Thoracic aorta (tissue), 2 donors: ENCODE measurements around the gene PDE1A. TPM values are rescaled to one million over a fixed set of nuclear protein-coding genes. Genes with fewer than 3 reads are reported as not detected.

Experiments
- ATAC-seq: fragments of 150-250 bp; one replicate; pipeline ENCODE4 v1.8.0; 2017; ENCODE audit warnings: low read depth; ENCODE audit not compliant: insufficient number of reproducible peaks, low FRiP score
- DNase-seq: peaks from one replicate; pipeline ENCODE4 v3.0.0-alpha.2; 2020; ENCODE audit warnings: low spot score
- H3K27ac ChIP-seq, 2 donors: fragments of 200-600 bp; sonication (generic); 1 replicate in 1 of 2; 2 replicates in 1 of 2; pipeline ENCODE4 v1.5.1; 2016; ENCODE audit warnings: mild to moderate bottlenecking in 2 of 2, moderate library complexity in 2 of 2
- H3K27me3 ChIP-seq: fragments of 200-600 bp; sonication (generic); replicated peaks from 2 replicates; pipeline ENCODE4 v1.6.0; 2016; ENCODE audit warnings: mild to moderate bottlenecking; ENCODE audit not compliant: insufficient read depth
- H3K36me3 ChIP-seq: fragments of 200-600 bp; sonication (generic); one replicate; pipeline ENCODE4 v1.5.1; 2016
- H3K4me1 ChIP-seq, 2 donors: fragments of 200-600 bp; sonication (generic); 1 replicate in 1 of 2; 2 replicates in 1 of 2; pipeline versions ENCODE4 v1.5.1 to v1.6.0; 2016; ENCODE audit warnings: low read depth in 2 of 2, mild to moderate bottlenecking in 1 of 2; ENCODE audit not compliant: control insufficient read depth in 1 of 2
- H3K4me3 ChIP-seq: fragments of 200-600 bp; sonication (generic); 2 replicates; pipeline ENCODE4 v1.5.1; 2016; ENCODE audit warnings: mild to moderate bottlenecking
- H3K9me3 ChIP-seq: fragments of 200-600 bp; sonication (generic); 2 replicates; pipeline ENCODE4 v1.5.1; 2016
- CTCF ChIP-seq: fragments of 200-600 bp; sonication (generic); IDR thresholded peaks from one replicate; pipeline ENCODE4 v1.5.1; 2019; ENCODE audit warnings: antibody characterized with exemption
- total RNA-seq, 2 donors: library from RNA; depleted of rRNA; stranded (reverse); fragments of >200 nt; gene quantifications; one replicate each; pipeline versions ENCODE4 v1.1.0 to v1.2.3, GENCODE V29; 2016

Gene PDE1A
- 10 to 100 TPM; 31.7 to 35.2 TPM for total RNA-seq

GRCh38 chr2:182426918-182427240, at the start of gene PDE1A:
Gene PDE1A, minus strand, starts transcription at chr2:182427036.
- H3K36me3 ChIP-seq = no peaks in the 10 kb centered on the region
- no peak for ATAC-seq
- no peaks in the 10 kb centered on the region for H3K27me3 ChIP-seq
- peak within 1 kb of the TSS; percentile 56 to 84 for H3K27ac ChIP-seq
- no peak for TF ChIP-seq CTCF
- no peaks in the 10 kb centered on the region for H3K9me3 ChIP-seq
- peak within 1 kb of the TSS; percentile 78 for H3K4me3 ChIP-seq
- H3K4me1 ChIP-seq = peaks cover 5 to 26% of the 10 kb centered on the region in 2 donors
- DNase-seq = no peak

- Histone ChIP-seq H3K4me1 (no peaks in the 10 kb centered on the region), H3K27me3 (no peaks in the 10 kb centered on the region), H3K27ac (no peak overlapping the region), H3K4me3 (no peak overlapping the region), H3K9me3 (no peaks in the 10 kb centered on the region), H3K36me3 (no peaks in the 10 kb centered on the region)
- no peak for DNase-seq
- no peak for TF ChIP-seq CTCF
- no peak for ATAC-seq
These were observed 46.8 kb upstream of the PDE1A start for GRCh38 chr2:182473635-182474034.

GRCh38 chr2:182463760-182464159, 36.9 kb upstream of the PDE1A start:
- DNase-seq = no peak
- Histone ChIP-seq H3K36me3 (no peaks in the 10 kb centered on the region), H3K27me3 (no peaks in the 10 kb centered on the region), H3K9me3 (no peaks in the 10 kb centered on the region), H3K27ac (no peak overlapping the region), H3K4me3 (no peak overlapping the region), H3K4me1 (peaks cover 0 to 4% of the 10 kb centered on the region in 2 donors)
- no peak for ATAC-seq
- TF ChIP-seq CTCF = no peak

- DNase-seq (no peak), ATAC-seq (no peak)
- H3K9me3 ChIP-seq = no peaks in the 10 kb centered on the region
- no peak overlapping the region for H3K27ac ChIP-seq
- no peaks in the 10 kb centered on the region for H3K27me3 ChIP-seq
- H3K36me3 ChIP-seq = no peaks in the 10 kb centered on the region
- H3K4me3 ChIP-seq = no peak overlapping the region
- TF ChIP-seq CTCF = no peak
- H3K4me1 ChIP-seq = no peaks in the 10 kb centered on the region
These were observed 29.9 kb upstream of the PDE1A start for GRCh38 chr2:182456784-182457183.

DNA sequence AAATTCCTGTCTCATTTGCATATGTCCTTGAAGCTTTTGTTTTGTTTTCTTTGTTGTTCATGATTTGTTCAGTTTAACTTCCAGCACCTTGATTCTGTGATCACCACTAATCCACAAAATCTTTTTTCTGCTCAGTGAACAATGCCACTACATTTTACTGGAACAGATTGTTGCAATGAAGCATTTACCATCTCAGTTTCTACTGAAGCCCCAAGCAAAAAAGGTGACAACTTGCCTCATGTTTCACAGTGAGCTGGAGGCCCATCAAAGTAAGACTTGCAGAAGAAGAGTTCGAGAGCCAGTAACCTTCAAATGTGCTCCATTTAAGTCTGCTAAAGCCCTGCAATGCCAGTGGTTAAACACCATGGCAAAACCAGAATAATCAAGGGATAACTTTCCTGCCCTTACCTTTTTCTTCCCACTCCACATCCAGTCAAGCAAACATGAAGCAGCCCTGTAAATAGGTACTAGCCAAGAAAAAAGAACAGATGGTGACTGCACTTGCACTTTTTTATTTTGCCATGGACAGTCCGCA, 25.7 kb upstream of the PDE1A start:
- Histone ChIP-seq H3K36me3 (no peaks in the 10 kb centered on the region), H3K27me3 (no peaks in the 10 kb centered on the region), H3K4me1 (peaks cover 9 to 20% of the 10 kb centered on the region in 2 donors), H3K27ac (no peak overlapping the region), H3K9me3 (no peaks in the 10 kb centered on the region), H3K4me3 (no peak overlapping the region)
- no peak for ATAC-seq
- no peak for DNase-seq
- TF ChIP-seq CTCF = no peak
